B cell (primary cell): Measurements from ENCODE around the gene SEC61B. TPM values are rescaled to one million over a fixed set of nuclear protein-coding genes. Genes with fewer than 3 reads are reported as not detected.
A peak's percentile ranks its signal among the peaks of the same experiment; 100 is the strongest.

ENCODE experiments used
- ATAC-seq: fragments of 200-7000 bp; cut with Tn5 transposase; one replicate; pipeline ENCODE4 v1.10.0; 2021; ENCODE audit warnings: low read depth, mild to moderate bottlenecking, moderate number of reproducible peaks, moderate library complexity
- CTCF ChIA-PET: fragments of 350-600 bp; sonication (Branson Sonifier 250); formaldehyde crosslinking; loops from one replicate; lab custom pipeline; 2021; ENCODE audit warnings: antibody characterized with exemption, inconsistent platforms; lab: Charles Lee
- POLR2A ChIA-PET: fragments of 350-600 bp; sonication (Branson Sonifier 250); formaldehyde crosslinking; loops from one replicate; lab custom pipeline; 2021; ENCODE audit warnings: antibody characterized with exemption; lab: Charles Lee
- DNase-seq: peaks from one replicate; pipeline ENCODE4 v3.0.0; 2013
- H2AFZ ChIP-seq: 2 replicates; pipeline ENCODE4 v1.6.1; 2012; ENCODE audit warnings: mild to moderate bottlenecking, low read depth, low read length; ENCODE audit not compliant: insufficient read depth, poor library complexity, severe bottlenecking
- H3K27ac ChIP-seq, 2 donors: 1 replicate in 1 of 2; 2 replicates in 1 of 2; pipeline ENCODE4 v1.5.1; 2012 to 2013; ENCODE audit warnings: low read length in 2 of 2, mild to moderate bottlenecking in 2 of 2, moderate library complexity in 1 of 2
- H3K27me3 ChIP-seq, 4 experiments: fragments of 200-600 bp in 1 of 4; sonication (generic) in 1 of 4; replicated peaks in 1 of 4; 1 replicate in 2 of 4; 2 replicates in 2 of 4; pipeline versions ENCODE4 v1.6.1 to v1.7.0; 2013 to 2016; ENCODE audit warnings: low read length in 3 of 4, mild to moderate bottlenecking in 2 of 4, mixed read lengths in 1 of 4, moderate library complexity in 1 of 4; ENCODE audit not compliant: insufficient read depth in 4 of 4, control insufficient read depth in 3 of 4; ENCODE audit errors: control extremely low read depth in 1 of 4
- H3K36me3 ChIP-seq, 2 experiments: replicated peaks in 1 of 2; 1 replicate in 1 of 2; 2 replicates in 1 of 2; pipeline versions ENCODE4 v1.6.1 to v1.7.1; 2013; ENCODE audit warnings: low read length in 1 of 2; ENCODE audit not compliant: insufficient read depth in 2 of 2, control insufficient read depth in 1 of 2; ENCODE audit errors: control extremely low read depth in 1 of 2, extremely low read depth in 1 of 2
- H3K4me1 ChIP-seq, 2 donors: fragments of 200-600 bp in 1 of 2; sonication (generic) in 1 of 2; 1 replicate in 1 of 2; 2 replicates in 1 of 2; pipeline versions ENCODE4 v1.5.1 to v1.6.1; 2013 to 2017; ENCODE audit warnings: low read length in 2 of 2; ENCODE audit not compliant: control insufficient read depth in 2 of 2, insufficient read depth in 2 of 2
- H3K4me2 ChIP-seq: replicated peaks from 2 replicates; pipeline ENCODE3; 2012; ENCODE audit warnings: mild to moderate bottlenecking, low read depth, low read length; ENCODE audit not compliant: poor library complexity, severe bottlenecking
- H3K4me3 ChIP-seq, 5 experiments: fragments of 200-600 bp in 1 of 5; sonication (generic) in 1 of 5; 1 replicate in 3 of 5; 2 replicates in 2 of 5; pipeline versions ENCODE4 v1.5.1 to v1.7.0; 2011 to 2016; ENCODE audit warnings: low read length in 4 of 5, mild to moderate bottlenecking in 4 of 5, low read depth in 2 of 5, control low read depth in 1 of 5, moderate library complexity in 1 of 5; ENCODE audit not compliant: insufficient read depth in 1 of 5; ENCODE audit errors: control extremely low read depth in 1 of 5, extremely low read depth in 1 of 5
- H3K79me2 ChIP-seq: fragments of 200-600 bp; sonication (generic); one replicate; pipeline ENCODE4 v1.6.0; 2016; ENCODE audit warnings: low read length; ENCODE audit not compliant: control insufficient read depth, insufficient read depth
- H3K9ac ChIP-seq: fragments of 200-600 bp; sonication (generic); 2 replicates; pipeline ENCODE4 v1.6.1; 2017; ENCODE audit warnings: mild to moderate bottlenecking, low read length, moderate library complexity
- H3K9me3 ChIP-seq, 3 donors: one replicate each; pipeline versions ENCODE4 v1.6.1 to v1.7.1; 2013; ENCODE audit warnings: low read length in 2 of 3; ENCODE audit not compliant: control insufficient read depth in 2 of 3, insufficient read depth in 1 of 3; ENCODE audit errors: control extremely low read depth in 1 of 3
- H4K20me1 ChIP-seq: 2 replicates; pipeline ENCODE4 v1.6.0; 2012; ENCODE audit warnings: mild to moderate bottlenecking, low read length; ENCODE audit not compliant: insufficient read depth, control insufficient read depth, poor library complexity, severe bottlenecking
- H3K27ac Mint-ChIP-seq: one replicate; pipeline ENCODE4 v1.8.0; 2021; ENCODE audit warnings: mixed read lengths
- H3K27me3 Mint-ChIP-seq: one replicate; pipeline ENCODE4 v1.8.0; 2021; ENCODE audit warnings: mixed read lengths
- H3K4me1 Mint-ChIP-seq: one replicate; pipeline ENCODE4 v1.8.0; 2021; ENCODE audit warnings: mixed read lengths
- H3K4me3 Mint-ChIP-seq: one replicate; pipeline ENCODE4 v1.8.0; 2021; ENCODE audit warnings: mixed read lengths
- H3K9me3 Mint-ChIP-seq: one replicate; pipeline ENCODE4 v1.8.0; 2022; ENCODE audit warnings: mixed read lengths; ENCODE audit not compliant: insufficient read depth
- CTCF ChIP-seq: fragments of 200-600 bp; IDR thresholded peaks from one replicate; pipeline ENCODE4 v1.8.0; 2022; ENCODE audit warnings: antibody characterized with exemption, mild to moderate bottlenecking
- EZH2 ChIP-seq: IDR thresholded peaks from 2 replicates; pipeline ENCODE4 v1.6.1; 2012; ENCODE audit warnings: borderline replicate concordance, low read depth, mild to moderate bottlenecking, moderate library complexity, low read length; ENCODE audit not compliant: insufficient read depth, poor library complexity, severe bottlenecking
- WGBS: methylation state at CpG from one replicate; pipeline ENCODE4 v1.1.5; 2013; ENCODE audit warnings: missing lambda C conversion rate; ENCODE audit not compliant: insufficient coverage; 5-methylcytosine and 5-hydroxymethylcytosine counted together
- intact Hi-C: fragments of 100-400 bp; cut with micrococcal nuclease; formaldehyde crosslinking; loops from one replicate; pipeline ENCODE4 v1.10.0; 2022
- polyA plus RNA-seq: library from polyadenylated mRNA; depleted of rRNA; stranded (reverse); fragments of >200 nt; gene quantifications from 2 replicates; pipeline ENCODE4 v1.2.3, GENCODE V29; 2012
- total RNA-seq, 2 donors: library from RNA; stranded (reverse); fragments of 120-200 nt in 1 of 2; gene quantifications; 1 replicate in 1 of 2; 2 replicates in 1 of 2; pipeline versions ENCODE4 v1.2.3 to v1.2.4, GENCODE V29; 2013 to 2022

The SEC61B gene
- total and polyA plus RNA-seq, 2 donors (not counting 1 experiment from before 2014, with no cell fraction given): 70.2 to 92.1 TPM

- no peak overlapping the region for H3K4me3 Mint-ChIP-seq
- intact Hi-C loops: no loop called here
- no peak overlapping the region for H3K9ac ChIP-seq
- H3K27me3 Mint-ChIP-seq: no peaks in the 10 kb centered on the region
- H3K4me2 ChIP-seq: no peak overlapping the region
- WGBS: 80% methylated on average over 2 of the region's 7 CpGs
- no peak overlapping the region for H3K27ac Mint-ChIP-seq
- DNase-seq (no peak), ATAC-seq (no peak)
- no peak overlapping the region for H3K27ac ChIP-seq
- H4K20me1 ChIP-seq: no peaks in the 10 kb centered on the region
- H3K9me3 ChIP-seq: no peaks in the 10 kb centered on the region
- no peaks in the 10 kb centered on the region for H3K79me2 ChIP-seq
- H3K9me3 Mint-ChIP-seq: no peaks in the 10 kb centered on the region
- CTCF ChIA-PET: interaction anchor here (1.0 to 2.1 kb wide), 2 partner anchors 9 to 57 kb away, joined by 3 to 9 read pairs; no protein-coding TSS in a partner anchor
- peaks cover 32% of the 10 kb centered on the region for H3K4me1 Mint-ChIP-seq
- no peak overlapping the region for H2AFZ ChIP-seq
- no peaks in the 10 kb centered on the region for H3K36me3 ChIP-seq
- no peaks in the 10 kb centered on the region for H3K27me3 ChIP-seq
- peaks cover 19 to 24% of the 10 kb centered on the region in 2 donors for H3K4me1 ChIP-seq
- no peak overlapping the region for H3K4me3 ChIP-seq
- POLR2A ChIA-PET: no interaction called here
- TF ChIP-seq CTCF (no peak), EZH2 (no peak)
Observed at GRCh38 chr9:99241106-99241505, 19.0 kb downstream of the SEC61B start.

- POLR2A ChIA-PET: interaction anchor here (0.6 kb wide), 1 partner anchor 567 kb away, joined by 3 read pairs; no protein-coding TSS in a partner anchor
- Histone ChIP-seq H3K9me3 (peaks cover 0 to 2% (median 0%) of the 10 kb centered on the region in 3 donors), H3K36me3 (no peaks in the 10 kb centered on the region), H3K4me1 (peaks cover 4 to 12% of the 10 kb centered on the region in 2 donors), H3K27me3 (no peaks in the 10 kb centered on the region), H4K20me1 (no peaks in the 10 kb centered on the region), H3K4me3 (no peak overlapping the region), H3K79me2 (no peaks in the 10 kb centered on the region), H2AFZ (no peak overlapping the region), H3K9ac (no peak overlapping the region), H3K27ac (peak overlapping the region in 1 of 2 donors; percentile 46), H3K4me2 (no peak overlapping the region)
- CTCF ChIA-PET: interaction anchor here (0.5 to 4.9 kb wide), 2 partner anchors 12 to 1058 kb away, joined by 3 to 34 read pairs; no protein-coding TSS in a partner anchor
- Mint-ChIP-seq H3K27ac (peak overlapping the region; percentile 46), H3K4me1 (peaks cover 16% of the 10 kb centered on the region), H3K9me3 (no peaks in the 10 kb centered on the region), H3K4me3 (peak overlapping the region; percentile 42), H3K27me3 (no peaks in the 10 kb centered on the region)
- peak; percentile 87 for ATAC-seq
- DNase-seq: peak; percentile 55
- TF ChIP-seq EZH2: no peak
- TF ChIP-seq CTCF: peak; percentile 28
- 79% methylated on average over 1 of the region's 3 CpGs for WGBS
- intact Hi-C loops: no loop called here
Observed at GRCh38 chr9:99244344-99245260, 22.5 kb downstream of the SEC61B start.
